Umbilical cord (tissue), 2 donors: ENCODE data around the gene PBXIP1. TPM values are rescaled to one million over a fixed set of nuclear protein-coding genes. Genes with fewer than 3 reads are reported as not detected.

ENCODE experiments used
- DNase-seq: peaks from one replicate; pipeline ENCODE4 v3.0.0-alpha.2; 2015; ENCODE audit warnings: low spot score
- total RNA-seq: library from RNA; depleted of rRNA; stranded (reverse); fragments of >200 nt; gene quantifications from one replicate; pipeline ENCODE4 v1.2.3, GENCODE V29; 2014; ENCODE audit warnings: low replicate concordance; ENCODE audit not compliant: insufficient read depth

The PBXIP1 gene
- total RNA-seq, 1 donor from 2014 or later = 120 TPM

GRCh38 chr1:154895798-154896197 lies 60.1 kb downstream of the PBXIP1 start:
- DNase-seq = peak; percentile 15

Other genes starting within 250 kb of the PBXIP1 start
- 1.9 TPM for gene KCNN3, start 85.8 kb downstream of the PBXIP1 start, total RNA-seq
- 13.0 TPM for gene PMVK, start 19.4 kb downstream of the PBXIP1 start, total RNA-seq
- 9.4 TPM for gene PYGO2, start 5.7 kb upstream of the PBXIP1 start, total RNA-seq
- gene SHC1, start 14.6 kb upstream of the PBXIP1 start, total RNA-seq = 73.2 TPM
- 18.5 TPM for gene CKS1B, start 18.6 kb upstream of the PBXIP1 start, total RNA-seq
- 14.9 TPM for gene FLAD1, start 27.2 kb upstream of the PBXIP1 start, total RNA-seq
- not detected for gene LENEP, start 37.5 kb upstream of the PBXIP1 start, total RNA-seq
- gene ZBTB7B, start 46.7 kb upstream of the PBXIP1 start, total RNA-seq = 18.8 TPM
- gene DCST2, start 77.7 kb upstream of the PBXIP1 start, total RNA-seq = not detected
- gene DCST1, start 77.7 kb upstream of the PBXIP1 start, total RNA-seq = not detected
- 35.6 TPM for gene ADAM15, start 95.2 kb upstream of the PBXIP1 start, total RNA-seq
- gene EFNA4, start 107.6 kb upstream of the PBXIP1 start, total RNA-seq = 9.9 TPM
- 0.72 TPM for gene EFNA3, start 122.7 kb upstream of the PBXIP1 start, total RNA-seq
- gene EFNA1, start 171.8 kb upstream of the PBXIP1 start, total RNA-seq = 3.1 TPM
- 22.9 TPM for gene SLC50A1, start 179.8 kb upstream of the PBXIP1 start, total RNA-seq
- not detected for gene DPM3, start 184.4 kb upstream of the PBXIP1 start, total RNA-seq
- 45.5 TPM for gene KRTCAP2, start 217.2 kb upstream of the PBXIP1 start, total RNA-seq
- 1.9 TPM for gene TRIM46, start 217.8 kb upstream of the PBXIP1 start, total RNA-seq